Measurements from ENCODE around the gene COL23A1.

Gene COL23A1

DNA sequence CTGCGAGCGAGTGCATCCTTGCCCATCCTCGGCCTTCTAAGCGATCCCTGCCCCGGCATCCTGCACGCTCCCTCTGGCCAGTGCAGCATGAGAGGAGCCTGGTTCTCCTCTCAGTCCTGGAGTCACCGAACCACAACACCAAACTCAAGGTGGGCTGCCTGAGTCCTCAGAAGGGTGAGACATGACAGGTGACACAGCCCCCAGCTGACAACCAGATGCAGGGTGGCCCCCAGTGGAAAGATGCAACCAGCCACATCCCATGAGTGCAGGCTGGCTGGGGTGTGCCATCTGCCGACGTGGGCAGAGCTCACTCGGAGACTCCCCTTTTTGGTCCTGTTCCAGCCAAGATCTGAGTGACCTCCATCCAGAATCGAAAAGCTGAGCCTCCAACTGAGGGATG lies 58.4 kb downstream of the COL23A1 start:
- no peak for DNase-seq (ENCODE audit: low spot score)

DNA sequence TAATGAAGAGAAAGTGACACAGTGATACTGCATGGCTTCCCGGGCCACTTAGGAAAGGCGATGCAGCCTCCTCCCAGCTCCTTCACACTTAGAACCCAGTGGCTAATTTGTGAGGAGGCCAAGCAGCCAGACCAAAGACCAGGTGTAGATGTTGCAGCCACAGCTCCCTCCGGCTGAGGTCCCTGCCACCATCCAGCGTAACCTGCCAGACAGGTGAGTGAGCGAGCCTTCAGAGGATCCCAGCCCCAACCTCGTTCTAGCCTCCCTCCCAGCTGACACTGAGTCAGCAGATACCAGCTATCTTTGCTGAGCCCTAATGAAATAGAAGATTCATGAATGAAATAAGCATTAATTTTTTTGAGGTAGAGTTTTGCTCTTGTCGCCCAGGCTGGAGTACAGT lies 59.7 kb downstream of the COL23A1 start:
- no peak for DNase-seq (ENCODE audit: low spot score)

- DNase-seq (ENCODE audit: low spot score), result no peak
Observed at GRCh38 chr5:178529080-178529479, 61.1 kb downstream of the COL23A1 start.

DNA sequence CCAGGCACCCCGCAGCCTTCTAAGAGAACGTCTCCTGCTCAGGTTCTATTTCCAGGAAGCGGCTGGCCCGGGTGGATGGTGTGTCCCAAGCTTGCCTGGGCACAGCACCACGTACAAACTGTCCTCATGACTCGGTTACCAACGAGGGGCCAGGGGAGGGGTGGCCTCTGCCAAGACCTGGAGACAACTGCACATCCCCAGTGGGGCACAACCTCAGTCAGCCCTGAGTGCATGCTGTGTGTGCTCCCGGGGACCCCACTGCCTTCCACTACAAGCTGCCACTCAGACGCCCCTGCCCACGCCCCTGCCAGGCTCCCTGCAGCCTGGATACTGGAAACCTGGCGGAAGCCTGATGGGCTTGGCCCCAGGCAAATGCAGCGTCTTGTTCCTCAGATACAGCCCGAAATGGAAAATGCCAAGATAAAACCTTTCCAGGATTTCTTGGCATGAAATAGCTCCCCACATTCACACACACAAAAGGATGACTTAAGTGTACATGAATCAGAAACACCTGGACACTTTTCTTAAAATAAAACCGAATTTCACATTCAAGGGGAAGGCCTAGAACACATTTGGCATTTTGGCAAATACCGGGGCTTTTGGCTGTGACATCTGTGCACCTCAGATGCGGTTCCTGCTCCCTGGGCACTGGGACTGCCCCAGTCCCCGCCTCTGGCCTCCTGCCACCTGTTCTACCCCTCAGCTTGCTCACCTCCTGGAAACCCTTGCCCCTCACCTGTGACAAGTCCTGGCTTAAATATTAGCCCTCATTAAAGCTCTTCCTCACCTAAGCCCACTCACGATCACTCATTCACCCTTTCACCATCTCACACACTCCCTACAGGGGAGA lies 62.5 kb downstream of the COL23A1 start:
- no peak for DNase-seq (ENCODE audit: low spot score)

DNA sequence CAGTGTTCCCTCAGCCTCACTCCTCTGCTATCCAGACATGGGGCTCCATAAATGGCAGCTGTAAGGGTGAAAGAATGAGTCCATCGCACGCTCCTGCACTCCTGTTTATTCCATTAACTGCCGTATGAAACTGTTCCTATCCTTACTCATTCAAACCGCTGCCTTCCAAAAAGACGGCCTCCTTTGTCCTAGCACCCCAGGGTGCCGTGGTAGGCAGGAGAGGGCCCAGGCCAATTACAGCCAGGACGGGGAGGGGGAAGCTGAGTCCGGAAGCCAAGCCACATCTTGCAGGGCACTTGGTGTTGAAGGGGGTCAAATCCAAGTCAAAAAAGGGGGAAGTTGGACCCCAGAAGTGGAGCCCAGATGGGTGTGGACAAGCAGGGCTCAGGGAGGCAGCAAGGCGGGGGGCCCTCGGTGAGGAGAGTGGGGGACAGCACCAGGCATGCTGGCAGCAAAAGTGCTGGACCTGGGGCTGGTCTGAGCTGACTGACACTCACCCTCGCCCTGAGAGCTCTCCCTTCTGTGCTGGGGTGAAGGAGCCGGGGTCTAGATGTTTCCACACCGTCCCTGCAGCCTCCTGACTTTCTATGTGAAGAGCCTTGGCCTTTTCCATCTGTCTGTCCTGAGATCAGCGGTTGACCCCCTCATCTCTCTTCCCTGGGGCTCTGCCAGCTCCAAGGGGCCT lies 63.3 kb downstream of the COL23A1 start:
- DNase-seq (ENCODE audit: low spot score), result no peak

- no peak for DNase-seq (ENCODE audit: low spot score)
Observed at GRCh38 chr5:178525906-178526732, 64.1 kb downstream of the COL23A1 start.

DNA sequence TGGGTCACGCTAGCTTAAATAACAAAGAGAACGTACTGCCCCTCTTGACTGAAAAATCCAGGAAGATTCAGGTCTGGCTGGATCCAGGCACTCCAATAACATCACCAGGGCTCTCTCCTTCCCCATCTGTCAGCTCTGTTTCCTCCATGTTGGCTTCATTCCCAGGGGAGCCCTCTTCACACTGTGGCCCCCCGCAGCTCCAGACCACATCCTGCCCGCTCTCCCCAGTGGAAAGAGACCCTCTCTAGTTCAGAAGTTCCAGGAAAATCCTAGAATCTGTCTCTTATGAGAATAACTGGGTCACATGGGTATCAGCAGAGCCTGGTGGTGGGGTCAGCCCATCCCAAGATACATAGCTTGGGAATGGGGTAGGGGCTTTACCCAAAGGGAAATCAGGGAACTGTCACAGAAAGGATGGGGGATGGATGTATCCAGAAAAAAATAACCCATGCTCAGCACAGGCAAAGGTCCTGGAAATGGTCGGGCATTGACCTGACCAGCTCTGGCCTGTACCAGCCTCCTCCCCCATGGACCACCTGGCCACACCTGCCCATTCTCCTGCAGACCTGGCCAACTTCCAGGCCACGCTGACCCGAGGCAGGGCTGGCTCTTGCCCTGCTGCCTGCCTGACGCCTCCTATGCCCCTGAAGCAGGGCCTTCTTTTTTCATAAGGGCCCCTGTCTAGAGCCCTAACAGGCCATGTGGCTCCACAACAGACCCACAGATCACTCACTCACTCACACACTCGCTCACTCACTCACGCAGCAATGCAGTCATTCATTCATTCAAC lies 65.9 kb downstream of the COL23A1 start:
- DNase-seq (ENCODE audit: low spot score), result no peak

- no peak for DNase-seq (ENCODE audit: low spot score)
Observed at GRCh38 chr5:178522361-178522760, 67.8 kb downstream of the COL23A1 start.

DNA sequence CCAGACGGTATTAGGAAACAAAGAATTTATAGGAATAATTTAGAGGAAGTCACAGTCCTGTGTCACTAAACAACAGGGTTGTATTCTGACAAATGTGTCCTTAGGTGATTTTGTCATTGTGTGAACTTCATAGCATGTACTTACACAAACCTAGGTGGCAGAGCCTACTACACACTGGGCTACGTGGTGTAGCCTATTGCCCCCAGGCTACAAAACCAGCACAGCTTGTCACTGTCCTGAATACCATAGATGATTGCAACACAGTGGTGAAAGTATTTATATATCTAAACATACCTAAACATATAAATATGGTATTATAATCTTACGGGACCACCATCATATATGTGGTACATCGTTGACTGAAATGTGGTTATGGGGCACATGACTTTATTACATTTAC lies 69.3 kb downstream of the COL23A1 start:
- DNase-seq (ENCODE audit: low spot score), result no peak

GRCh38 chr5:178519804-178520203 lies 70.4 kb downstream of the COL23A1 start:
- DNase-seq (ENCODE audit: low spot score), result no peak

GRCh38 chr5:178519155-178519554 lies 71.0 kb downstream of the COL23A1 start:
- DNase-seq (ENCODE audit: low spot score), result no peak

- no peak for DNase-seq (ENCODE audit: low spot score)
Observed at GRCh38 chr5:178516504-178517235, 73.5 kb downstream of the COL23A1 start.

GRCh38 chr5:178515776-178516503 lies 74.3 kb downstream of the COL23A1 start:
- no peak for DNase-seq (ENCODE audit: low spot score)

DNA sequence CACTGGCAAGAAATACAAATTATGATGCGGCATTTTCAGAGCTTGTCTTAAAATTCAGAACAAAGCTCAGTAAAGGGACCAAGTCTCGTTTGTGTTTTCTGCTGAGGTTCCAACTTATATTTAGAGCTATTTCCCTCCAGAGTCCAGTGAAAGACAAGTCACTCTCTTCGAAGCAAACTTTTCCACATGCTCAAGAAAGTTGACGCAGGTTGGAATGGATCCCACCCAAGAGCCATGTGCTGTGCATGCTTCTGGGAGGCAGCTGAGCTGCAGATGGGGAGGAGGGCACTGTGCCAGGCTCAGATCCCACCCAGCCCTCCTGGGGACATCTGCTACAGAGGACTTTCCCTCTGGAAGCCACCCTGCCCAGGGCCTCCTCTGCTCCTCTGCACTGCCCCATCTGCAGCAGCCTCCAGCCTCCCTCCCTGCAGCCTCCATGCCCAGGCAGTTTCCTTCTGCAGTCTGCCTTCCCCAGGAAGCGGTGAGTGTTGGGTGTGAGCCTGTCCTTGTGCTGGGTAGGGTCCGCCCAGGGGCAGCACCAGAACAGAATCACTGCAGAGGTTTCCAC lies 75.3 kb downstream of the COL23A1 start:
- DNase-seq (ENCODE audit: low spot score), result no peak

- no peak for DNase-seq (ENCODE audit: low spot score)
Observed at GRCh38 chr5:178511172-178511571, 79.0 kb downstream of the COL23A1 start.

DNA sequence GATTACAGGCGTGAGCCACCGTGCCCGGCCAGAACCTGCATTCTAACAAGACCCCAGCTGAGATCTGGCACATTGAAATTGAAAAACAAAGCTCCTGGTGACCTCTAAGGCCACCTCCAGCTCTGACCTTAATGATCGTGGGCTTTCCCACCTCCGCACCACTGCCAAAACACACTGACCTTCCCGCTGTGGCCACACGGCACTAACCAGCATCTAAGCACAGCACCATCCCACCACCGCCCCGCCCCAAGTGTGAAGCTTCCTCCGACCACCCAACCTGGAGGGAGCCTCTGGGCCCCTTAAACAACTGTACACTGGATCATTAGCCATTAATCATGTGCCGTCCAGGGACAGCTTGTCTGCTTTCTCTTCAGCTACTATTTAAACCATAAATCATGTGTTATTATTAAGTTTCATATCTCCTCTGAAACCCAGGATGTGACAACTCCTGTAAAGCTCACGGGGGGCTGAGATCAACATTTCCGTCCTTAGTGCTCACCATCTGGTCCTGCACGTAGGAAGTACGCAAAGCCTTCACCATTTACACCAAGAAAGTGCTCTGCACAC lies 80.6 kb downstream of the COL23A1 start:
- no peak for DNase-seq (ENCODE audit: low spot score)

DNA sequence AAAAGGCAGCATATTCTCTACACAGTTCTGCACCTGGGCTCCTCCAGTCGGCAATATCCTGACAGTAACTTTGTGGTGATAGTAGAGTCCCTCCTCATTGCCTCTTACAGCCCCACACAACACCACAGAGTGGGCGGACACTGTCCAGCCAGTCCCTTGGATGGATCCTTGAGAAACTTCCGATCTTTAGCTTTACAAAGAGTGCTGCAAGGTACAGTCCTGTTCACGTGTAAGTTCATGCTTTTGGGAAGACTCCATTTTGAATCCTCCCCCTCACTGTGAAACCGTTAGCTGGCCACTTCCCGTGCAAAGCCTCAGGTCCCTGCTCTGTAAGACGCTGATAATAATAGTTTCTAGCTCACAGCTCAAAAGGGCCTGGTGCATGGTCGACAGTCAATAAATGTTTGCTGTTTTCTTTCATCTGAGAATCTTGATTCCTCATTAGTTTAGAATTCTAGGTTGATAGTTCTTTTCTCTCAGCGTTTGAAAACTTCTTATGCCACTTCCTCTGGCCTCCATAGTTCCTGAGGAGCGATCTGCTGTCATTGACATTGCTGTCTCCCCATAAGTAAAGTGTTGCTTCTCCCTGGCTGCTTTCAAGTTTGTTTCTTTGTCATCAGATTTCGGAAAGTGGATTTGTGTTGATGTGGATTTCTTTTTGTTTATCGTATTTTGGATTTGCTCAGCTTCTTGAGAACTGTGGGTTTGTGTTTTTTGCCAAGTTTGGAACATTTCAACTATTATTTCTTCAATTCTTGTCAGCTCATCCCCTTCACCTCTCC lies 82.9 kb downstream of the COL23A1 start:
- DNase-seq (ENCODE audit: low spot score), result no peak

DNA sequence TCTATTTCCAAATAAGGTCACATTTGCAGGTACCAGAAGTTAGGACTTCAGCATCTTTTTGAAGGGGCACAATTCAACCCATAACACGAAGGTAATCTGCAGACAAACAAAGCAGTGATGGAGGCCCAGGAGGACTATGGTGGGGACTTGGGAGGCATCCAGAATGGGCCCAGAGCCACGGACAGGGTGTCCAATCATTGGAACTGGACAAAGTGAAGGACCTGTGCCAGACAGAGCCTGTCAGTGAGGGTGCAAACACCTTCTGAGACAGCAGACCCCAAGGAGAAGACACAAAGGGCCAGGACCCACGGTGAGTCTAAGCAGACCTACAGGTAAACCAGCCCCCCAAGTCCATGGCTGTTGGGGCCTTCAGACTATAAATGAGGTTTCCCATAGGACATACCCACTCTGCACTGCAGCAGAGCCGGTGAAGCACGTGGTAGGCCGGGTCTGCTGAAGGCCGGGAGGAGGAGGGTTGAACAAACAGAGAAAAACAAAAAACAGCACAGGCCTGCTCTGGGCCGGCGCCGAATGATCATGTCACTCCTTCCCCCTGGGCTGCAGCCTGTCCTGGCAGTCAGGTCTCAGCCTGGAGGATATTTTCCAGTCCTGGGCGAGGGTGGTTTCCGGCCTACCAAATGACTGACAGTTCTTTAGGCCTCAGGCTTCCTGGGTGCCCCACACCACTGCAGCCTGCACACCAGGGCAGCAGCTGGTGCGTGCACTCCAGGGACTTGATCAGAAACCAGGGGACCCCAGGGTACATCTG lies 84.4 kb downstream of the COL23A1 start:
- no peak for DNase-seq (ENCODE audit: low spot score)

All from CD4-positive, alpha-beta T cell treated with Interleukin-2 at 100 ng/mL for 4 hours (primary cell).